ENCODE measurements around the gene ZNF735. TPM values are rescaled to one million over a fixed set of nuclear protein-coding genes. Genes with fewer than 3 reads are reported as not detected.
"Not testable (repeated sequence)": the region's sequence is repeated elsewhere in the genome, so short reads cannot be mapped to it uniquely, and the experiment has no call there.

The ZNF735 gene
- not detected in 2 replicates for total RNA-seq

- DNase-seq (ENCODE audit: low read depth in 2 of 2), result no peak
These were observed at the start of gene ZNF735 for GRCh38 chr7:64206903-64207302. ZNF735 (plus strand) TSS chr7:64207203; CDS start chr7:64207203, 0 bp downstream.

DNA sequence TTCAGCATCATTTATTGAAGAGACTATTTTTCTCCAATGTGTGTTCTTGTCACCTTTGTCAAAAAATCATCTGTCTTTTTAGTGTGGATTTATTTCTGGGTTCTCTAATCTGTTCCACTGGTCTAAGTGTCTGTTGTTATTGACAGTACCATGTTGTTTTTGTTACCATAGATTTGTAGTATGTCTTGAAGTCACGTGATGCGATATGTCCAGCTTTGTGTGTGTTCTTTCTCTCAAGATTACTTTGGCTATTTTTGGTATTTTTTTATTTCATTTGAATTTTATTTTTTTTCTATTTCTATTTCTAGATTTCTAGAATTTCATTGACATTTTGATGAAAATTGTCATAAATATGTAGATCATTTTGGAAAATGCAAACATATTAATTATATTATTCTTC lies 36.0 kb upstream of the ZNF735 start:
- DNase-seq (ENCODE audit: low read depth in 2 of 2), result not testable (repeated sequence)

GRCh38 chr7:64174328-64174727 lies 32.7 kb upstream of the ZNF735 start:
- DNase-seq (ENCODE audit: low read depth in 2 of 2), result no peak

- DNase-seq (ENCODE audit: low read depth in 2 of 2), result no peak
These were observed 32.1 kb upstream of the ZNF735 start for GRCh38 chr7:64174941-64175340.

GRCh38 chr7:64180989-64181388 lies 26.0 kb upstream of the ZNF735 start:
- DNase-seq (ENCODE audit: low read depth in 2 of 2), result peak in 1 of 2 donors; percentile 6

- no peak for DNase-seq (ENCODE audit: low read depth in 2 of 2)
These were observed 25.4 kb upstream of the ZNF735 start for GRCh38 chr7:64181586-64181985.

DNA sequence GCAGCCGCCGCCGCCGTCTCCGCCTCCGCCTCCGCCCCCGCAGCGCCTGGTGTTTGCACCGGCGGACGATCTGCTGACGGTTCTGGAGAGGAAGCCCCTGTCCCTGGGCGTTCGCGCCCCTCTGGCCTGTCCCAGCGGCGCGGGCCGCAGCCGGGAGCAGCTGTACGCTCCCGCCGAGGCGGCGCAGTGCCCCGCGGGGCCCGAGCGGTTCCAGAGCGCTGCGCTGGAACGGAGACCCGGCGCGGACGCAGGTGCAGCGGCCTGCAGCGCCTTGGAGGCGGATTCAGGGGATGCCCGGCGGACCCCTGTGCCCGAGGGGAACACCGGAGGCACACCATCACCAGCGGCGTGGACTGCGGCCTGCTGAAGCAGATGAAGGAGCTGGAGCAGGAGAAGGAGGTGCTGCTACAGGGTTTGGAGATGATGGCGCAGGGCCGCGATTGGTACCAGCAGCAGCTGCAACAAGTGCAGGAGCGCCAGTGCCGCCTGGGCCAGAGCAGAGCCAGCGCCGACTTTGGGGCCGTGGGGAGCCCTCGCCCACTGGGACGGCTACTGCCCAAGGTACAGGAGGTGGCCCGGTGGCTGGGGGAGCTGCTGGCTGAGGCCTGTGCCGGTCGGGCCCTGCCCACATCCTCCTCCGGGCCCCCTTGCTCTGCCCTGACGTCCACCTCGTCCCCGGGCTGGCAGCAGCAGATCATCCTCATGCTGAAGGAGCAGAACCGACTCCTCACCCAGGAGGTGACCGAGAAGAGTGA lies 24.8 kb upstream of the ZNF735 start:
- DNase-seq (ENCODE audit: low read depth in 2 of 2), result no peak

DNA sequence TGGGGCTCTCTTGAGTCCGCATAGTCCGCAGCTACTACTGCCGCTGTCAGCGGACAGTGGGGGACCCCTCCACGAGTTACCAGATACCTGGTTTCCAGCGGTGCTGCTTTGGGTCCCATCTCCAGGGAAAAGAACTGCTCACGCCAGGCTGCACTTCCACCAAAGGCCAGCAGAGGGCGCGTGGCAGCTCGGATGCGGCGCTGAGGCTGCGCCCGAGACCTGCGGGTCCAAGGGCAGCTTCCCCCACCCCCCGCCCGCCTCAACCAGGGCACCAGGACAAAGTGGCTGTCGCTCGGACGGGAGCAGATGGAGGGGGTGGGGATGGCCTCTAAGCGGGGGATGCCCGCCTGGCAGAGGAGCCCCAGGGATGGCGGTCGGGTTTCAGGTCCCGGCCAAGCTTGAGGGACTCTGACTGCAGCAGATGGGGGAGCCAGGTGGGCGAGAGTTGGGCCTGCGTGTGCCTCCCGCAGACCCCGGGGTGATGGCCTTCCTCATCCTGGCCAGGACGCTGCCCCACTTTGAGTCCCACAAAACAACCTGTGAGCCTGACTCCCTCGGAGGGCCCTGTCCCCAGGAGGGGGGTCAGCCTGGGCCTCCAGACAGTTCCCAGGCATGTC lies 23.8 kb upstream of the ZNF735 start:
- no peak for DNase-seq (ENCODE audit: low read depth in 2 of 2)

- DNase-seq (ENCODE audit: low read depth in 2 of 2), result no peak
These were observed 23.1 kb upstream of the ZNF735 start for GRCh38 chr7:64183827-64184372.

- DNase-seq (ENCODE audit: low read depth in 2 of 2), result no peak
These were observed 22.6 kb upstream of the ZNF735 start for GRCh38 chr7:64184376-64184775.

- no peak for DNase-seq (ENCODE audit: low read depth in 2 of 2)
These were observed 19.6 kb upstream of the ZNF735 start for GRCh38 chr7:64187408-64187807.

GRCh38 chr7:64192148-64192704 lies 14.8 kb upstream of the ZNF735 start:
- no peak for DNase-seq (ENCODE audit: low read depth in 2 of 2)

- no peak for DNase-seq (ENCODE audit: low read depth in 2 of 2)
These were observed 14.2 kb upstream of the ZNF735 start for GRCh38 chr7:64192775-64193174.

DNA sequence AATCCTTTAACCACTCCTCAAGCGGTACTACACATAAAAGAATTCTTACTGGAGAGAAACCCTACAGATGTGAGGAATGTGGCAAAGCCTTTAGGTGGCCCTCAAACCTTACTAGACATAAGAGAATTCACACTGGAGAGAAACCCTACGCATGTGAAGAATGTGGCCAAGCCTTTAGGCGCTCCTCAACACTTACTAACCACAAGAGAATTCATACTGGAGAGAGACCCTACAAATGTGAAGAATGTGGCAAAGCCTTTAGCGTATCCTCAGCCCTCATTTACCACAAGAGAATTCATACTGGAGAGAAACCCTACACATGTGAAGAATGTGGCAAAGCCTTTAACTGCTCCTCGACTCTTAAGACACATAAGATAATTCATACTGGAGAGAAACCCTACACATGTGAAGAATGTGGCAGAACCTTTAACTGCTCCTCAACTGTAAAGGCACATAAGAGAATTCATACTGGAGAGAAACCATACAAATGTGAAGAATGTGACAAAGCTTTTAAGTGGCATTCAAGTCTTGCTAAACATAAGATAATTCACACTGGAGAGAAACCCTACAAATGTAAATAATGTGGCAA lies 12.8 kb downstream of the ZNF735 start:
- DNase-seq (ENCODE audit: low read depth in 2 of 2), result not testable (repeated sequence)

GRCh38 chr7:64223366-64223765 lies 16.4 kb downstream of the ZNF735 start:
- no peak for DNase-seq (ENCODE audit: low read depth in 2 of 2)

- DNase-seq (ENCODE audit: low read depth in 2 of 2), result not testable (repeated sequence)
These were observed 21.2 kb downstream of the ZNF735 start, which contains the start of gene ZNF679 for GRCh38 chr7:64228174-64228573. ZNF679 (plus strand) TSS chr7:64228474; CDS start chr7:64249118, 20,644 bp downstream.

- DNase-seq (ENCODE audit: low read depth in 2 of 2), result no peak
These were observed 59.4 kb downstream of the ZNF735 start for GRCh38 chr7:64266341-64266919.

Data from lung microvascular endothelial cell (primary cell).